Bronchial epithelial cell (primary cell): ENCODE measurements around the gene TRIP4. TPM values are rescaled to one million over a fixed set of nuclear protein-coding genes. Genes with fewer than 3 reads are reported as not detected.

Experiments
- DNase-seq: peaks from one replicate; pipeline ENCODE4 v3.0.0-alpha.2; 2010; ENCODE audit warnings: low read depth
- FAIRE-seq: peaks from 2 replicates; lab custom pipeline; 2011; peaks lifted over from hg19 to GRCh38; lab: Jason Lieb, UNC
- H3K27me3 ChIP-seq: 2 replicates; pipeline ENCODE4 v1.5.1; 2011; ENCODE audit warnings: low read length; ENCODE audit not compliant: control insufficient read depth, insufficient read depth
- H3K36me3 ChIP-seq: 2 replicates; pipeline ENCODE4 v1.5.1; 2011; ENCODE audit warnings: low read length; ENCODE audit not compliant: control insufficient read depth, insufficient read depth
- H3K4me3 ChIP-seq: 2 replicates; pipeline ENCODE4 v1.5.1; 2011; ENCODE audit warnings: mild to moderate bottlenecking, low read depth, low read length, control low read depth
- CTCF ChIP-seq: IDR thresholded peaks from 2 replicates; pipeline ENCODE4 v1.5.1; 2011; ENCODE audit warnings: mild to moderate bottlenecking, moderate library complexity, low read length, control low read depth, inconsistent platforms; ENCODE audit not compliant: insufficient read depth, severe bottlenecking
- total RNA-seq: library from RNA; depleted of rRNA; stranded (reverse); fragments of >200 nt; gene quantifications from 2 replicates; pipeline ENCODE4 v1.2.1, GENCODE V29; 2014

The TRIP4 gene
- total RNA-seq, 1 donor from 2014 or later, result 8.2 TPM

GRCh38 chr15:64422697-64423096, 35.1 kb downstream of the TRIP4 start:
- FAIRE-seq (no peak), DNase-seq (no peak)
- Histone ChIP-seq H3K27me3 (no peaks in the 10 kb centered on the region), H3K4me3 (no peak overlapping the region), H3K36me3 (peaks cover 2% of the 10 kb centered on the region)
- no peak for TF ChIP-seq CTCF

- no peaks in the 10 kb centered on the region for H3K27me3 ChIP-seq
- TF ChIP-seq CTCF, result no peak
- H3K4me3 ChIP-seq, result no peak overlapping the region
- FAIRE-seq (no peak), DNase-seq (no peak)
- no peaks in the 10 kb centered on the region for H3K36me3 ChIP-seq
These were observed 36.3 kb downstream of the TRIP4 start for GRCh38 chr15:64423970-64424369.

- DNase-seq (no peak), FAIRE-seq (no peak)
- H3K27me3 ChIP-seq, result no peaks in the 10 kb centered on the region
- H3K36me3 ChIP-seq, result no peaks in the 10 kb centered on the region
- TF ChIP-seq CTCF, result no peak
- H3K4me3 ChIP-seq, result no peak overlapping the region
These were observed 37.6 kb downstream of the TRIP4 start for GRCh38 chr15:64425221-64425620.

GRCh38 chr15:64426845-64427465, 39.3 kb downstream of the TRIP4 start:
- Histone ChIP-seq H3K27me3 (no peaks in the 10 kb centered on the region), H3K4me3 (no peak overlapping the region), H3K36me3 (no peaks in the 10 kb centered on the region)
- no peak for TF ChIP-seq CTCF
- no peak for FAIRE-seq
- peak; percentile 10 for DNase-seq

GRCh38 chr15:64429448-64429847, 41.8 kb downstream of the TRIP4 start:
- no peaks in the 10 kb centered on the region for H3K36me3 ChIP-seq
- FAIRE-seq, result no peak

More at GRCh38 chr15:64429448-64429847, 41.8 kb downstream of the TRIP4 start:
- Histone ChIP-seq H3K4me3 (no peak overlapping the region), H3K27me3 (no peaks in the 10 kb centered on the region)
- TF ChIP-seq CTCF, result no peak
- DNase-seq, result no peak
